Adrenal gland (tissue), 5 donors: ENCODE measurements around the gene CETN1.

ENCODE experiments used
- CTCF ChIP-seq, 6 experiments: fragments of 450-650 bp in 4 of 6; fragments of 200-600 bp in 2 of 6; sonication (generic) in 1 of 6; IDR thresholded peaks; 1 replicate in 5 of 6; 2 replicates in 1 of 6; pipeline versions ENCODE4 v1.5.1 to v1.8.0; 2016 to 2021; ENCODE audit warnings: antibody characterized with exemption in 6 of 6, mild to moderate bottlenecking in 2 of 6, moderate library complexity in 1 of 6
- POLR2A ChIP-seq, 2 donors: fragments of 450-650 bp; IDR thresholded peaks; one replicate each; pipeline ENCODE4 v1.6.1; 2017; ENCODE audit warnings: antibody characterized with exemption in 2 of 2, mild to moderate bottlenecking in 2 of 2, moderate library complexity in 1 of 2
- donor health status: DM: no; HTN: no; CAD: no.

DNA sequence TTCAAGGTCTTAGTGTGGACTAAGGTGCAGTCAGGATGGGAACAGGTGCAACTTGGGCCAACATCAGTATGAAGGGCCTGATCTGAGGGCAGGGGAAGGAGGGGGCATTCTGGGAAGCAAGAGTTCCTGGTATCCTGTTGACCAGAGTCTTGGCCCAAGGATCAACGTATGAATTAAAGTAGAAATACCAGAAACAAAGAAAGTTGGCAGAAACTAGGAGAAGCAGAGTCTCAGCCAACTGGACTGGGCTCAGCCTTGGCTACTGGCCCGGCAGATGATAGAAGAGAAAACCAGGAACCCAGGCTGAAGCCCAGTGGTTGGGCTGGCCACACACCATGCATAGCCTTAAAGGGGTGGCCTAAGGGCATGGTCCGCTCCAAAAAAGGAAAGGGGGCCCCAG lies 2.3 kb downstream of the CETN1 start:
- no peak for TF ChIP-seq POLR2A (IDR thresholded peaks at IDR 0.05)
- no peak for TF ChIP-seq CTCF (IDR thresholded peaks at IDR 0.05)
